ENCODE data around the gene MB.

- TF ChIP-seq CTCF (IDR thresholded peaks at IDR 0.05; ENCODE audit: insufficient read depth, low read length) (no peak), POLR2AphosphoS5 (IDR thresholded peaks at IDR 0.05; ENCODE audit: low read depth) (no peak), GABPA (IDR thresholded peaks at IDR 0.05; ENCODE audit: low read depth) (no peak), SPI1 (IDR thresholded peaks at IDR 0.05; ENCODE audit: borderline replicate concordance, low read depth) (no peak), REST (IDR thresholded peaks at IDR 0.05; ENCODE audit: insufficient replicate concordance, low read depth) (no peak)
Measured at GRCh38 chr22:35594686-35595085, 22.4 kb downstream of the MB start.
